Naive thymus-derived CD4-positive, alpha-beta T cell (primary cell): Measurements from ENCODE around the gene LSAMP. TPM values are rescaled to one million over a fixed set of nuclear protein-coding genes. Genes with fewer than 3 reads are reported as not detected.
"Not testable (repeated sequence)": the region's sequence is repeated elsewhere in the genome, so short reads cannot be mapped to it uniquely, and the experiment has no call there.

Experiments
- ATAC-seq: fragments of 150-1000 bp; cut with Tn5 transposase; 2 replicates; pipeline ENCODE4 v1.10.0; 2021; ENCODE audit warnings: mild to moderate bottlenecking, moderate library complexity
- CTCF ChIA-PET: fragments of 350-600 bp; sonication (Branson Sonifier 250); formaldehyde crosslinking; loops from one replicate; lab custom pipeline; 2021; ENCODE audit warnings: antibody characterized with exemption; lab: Charles Lee
- POLR2A ChIA-PET: fragments of 350-600 bp; sonication (Branson Sonifier 250); formaldehyde crosslinking; loops from one replicate; lab custom pipeline; 2021; ENCODE audit warnings: antibody characterized with exemption, inconsistent platforms; lab: Charles Lee
- DNase-seq, 9 donors: peaks; one replicate each; pipeline versions ENCODE4 v3.0.0 to v3.0.0-alpha.2; 2020 to 2022; ENCODE audit warnings: mixed read lengths in 1 of 9
- H3K27ac ChIP-seq: one replicate; pipeline ENCODE4 v1.7.0; 2013; ENCODE audit warnings: mild to moderate bottlenecking, low read depth, low read length, moderate library complexity
- H3K27me3 ChIP-seq, 2 donors: one replicate each; pipeline ENCODE4 v1.7.0; 2013; ENCODE audit warnings: low read length in 2 of 2, mild to moderate bottlenecking in 2 of 2, moderate library complexity in 2 of 2; ENCODE audit not compliant: control insufficient read depth in 2 of 2, insufficient read depth in 2 of 2
- H3K36me3 ChIP-seq, 3 experiments: 1 replicate in 2 of 3; 2 replicates in 1 of 3; pipeline ENCODE4 v1.7.0; 2013; ENCODE audit warnings: low read length in 3 of 3, mild to moderate bottlenecking in 3 of 3, moderate library complexity in 1 of 3; ENCODE audit not compliant: insufficient read depth in 3 of 3, control insufficient read depth in 2 of 3
- H3K4me1 ChIP-seq, 2 donors: one replicate each; pipeline ENCODE4 v1.7.0; 2013; ENCODE audit warnings: low read length in 2 of 2, mild to moderate bottlenecking in 2 of 2, moderate library complexity in 1 of 2; ENCODE audit not compliant: control insufficient read depth in 2 of 2, insufficient read depth in 2 of 2
- H3K4me3 ChIP-seq: 2 replicates; pipeline ENCODE4 v1.7.0; 2013; ENCODE audit warnings: mild to moderate bottlenecking, low read length
- H3K9me3 ChIP-seq, 3 experiments: 1 replicate in 2 of 3; 2 replicates in 1 of 3; pipeline ENCODE4 v1.7.0; 2013; ENCODE audit warnings: low read length in 3 of 3; ENCODE audit not compliant: control insufficient read depth in 2 of 3
- H3K27ac Mint-ChIP-seq, 9 donors: one replicate each; pipeline ENCODE4 v1.8.0; 2020 to 2022; ENCODE audit warnings: mixed read lengths in 9 of 9, mild to moderate bottlenecking in 8 of 9, moderate library complexity in 5 of 9, inconsistent platforms in 2 of 9
- H3K27me3 Mint-ChIP-seq, 5 donors: one replicate each; pipeline ENCODE4 v1.8.0; 2021 to 2022; ENCODE audit warnings: mixed read lengths in 5 of 5, mild to moderate bottlenecking in 1 of 5
- H3K36me3 Mint-ChIP-seq, 5 donors: one replicate each; pipeline ENCODE4 v1.8.0; 2020 to 2022; ENCODE audit warnings: mixed read lengths in 5 of 5, mild to moderate bottlenecking in 3 of 5, inconsistent platforms in 1 of 5
- H3K4me1 Mint-ChIP-seq, 7 donors: one replicate each; pipeline ENCODE4 v1.8.0; 2020 to 2022; ENCODE audit warnings: mixed read lengths in 7 of 7, mild to moderate bottlenecking in 3 of 7, inconsistent platforms in 1 of 7
- H3K4me3 Mint-ChIP-seq, 10 donors: one replicate each; pipeline ENCODE4 v1.8.0; 2020 to 2022; ENCODE audit warnings: mild to moderate bottlenecking in 10 of 10, mixed read lengths in 10 of 10, moderate library complexity in 6 of 10, inconsistent platforms in 2 of 10
- H3K9me3 Mint-ChIP-seq, 11 donors: one replicate each; pipeline ENCODE4 v1.8.0; 2020 to 2022; ENCODE audit warnings: mixed read lengths in 11 of 11, mild to moderate bottlenecking in 4 of 11, inconsistent platforms in 1 of 11, moderate library complexity in 1 of 11
- intact Hi-C, 2 donors: fragments of 100-400 bp; cut with micrococcal nuclease; formaldehyde crosslinking; loops; one replicate each; pipeline ENCODE4 v1.15.1; 2023
- polyA plus RNA-seq, 2 donors: library from polyadenylated mRNA; unstranded; fragments of 300-500 nt; fragmentation: Illumina TruSeq; gene quantifications; one replicate each; pipeline ENCODE4 v1.2.3, GENCODE V29; 2021
- total RNA-seq, 6 experiments: library from RNA in 5 of 6; stranded (reverse) in 5 of 6; gene quantifications; 1 replicate in 5 of 6; 2 replicates in 1 of 6; pipeline ENCODE4 v1.2.3 and lab custom pipeline; 2021 to 2026

LSAMP gene
- total and polyA plus RNA-seq, 7 experiments from 2014 or later: not detected

DNA sequence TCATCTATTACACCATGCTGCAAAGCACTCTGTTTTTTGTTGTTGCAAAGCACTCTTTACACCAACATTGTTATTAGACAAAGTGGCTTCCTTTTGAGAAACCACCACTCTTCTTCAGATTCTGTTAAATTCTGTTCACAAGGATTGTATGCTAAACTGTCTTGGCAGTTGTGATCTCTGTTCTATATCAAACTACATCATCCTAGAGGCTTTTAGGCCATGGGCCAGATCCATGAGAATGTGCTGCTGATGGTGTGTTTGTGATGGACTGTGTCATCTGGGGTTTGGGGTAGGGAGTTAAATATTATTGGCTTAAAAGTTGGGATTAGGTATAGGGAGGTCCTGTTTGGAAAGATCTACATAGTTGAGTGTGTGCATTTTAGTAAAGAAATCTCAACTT, 592.2 kb downstream of the LSAMP start:
- H3K36me3 Mint-ChIP-seq: no peaks in the 10 kb centered on the region
- Histone ChIP-seq H3K27ac (no peak overlapping the region), H3K4me1 (no peaks in the 10 kb centered on the region), H3K27me3 (no peaks in the 10 kb centered on the region), H3K4me3 (no peak overlapping the region), H3K36me3 (no peaks in the 10 kb centered on the region), H3K9me3 (no peaks in the 10 kb centered on the region)
- H3K9me3 Mint-ChIP-seq: no peaks in the 10 kb centered on the region
- no peak overlapping the region for H3K27ac Mint-ChIP-seq
- no peak for DNase-seq
- CTCF ChIA-PET: no interaction called here
- no peak for ATAC-seq
- H3K4me1 Mint-ChIP-seq: no peaks in the 10 kb centered on the region
- intact Hi-C loops: no loop called here
- peaks cover 6 to 38% (median 26%) of the 10 kb centered on the region in 5 donors for H3K27me3 Mint-ChIP-seq
- POLR2A ChIA-PET: no interaction called here
- no peak overlapping the region for H3K4me3 Mint-ChIP-seq

DNA sequence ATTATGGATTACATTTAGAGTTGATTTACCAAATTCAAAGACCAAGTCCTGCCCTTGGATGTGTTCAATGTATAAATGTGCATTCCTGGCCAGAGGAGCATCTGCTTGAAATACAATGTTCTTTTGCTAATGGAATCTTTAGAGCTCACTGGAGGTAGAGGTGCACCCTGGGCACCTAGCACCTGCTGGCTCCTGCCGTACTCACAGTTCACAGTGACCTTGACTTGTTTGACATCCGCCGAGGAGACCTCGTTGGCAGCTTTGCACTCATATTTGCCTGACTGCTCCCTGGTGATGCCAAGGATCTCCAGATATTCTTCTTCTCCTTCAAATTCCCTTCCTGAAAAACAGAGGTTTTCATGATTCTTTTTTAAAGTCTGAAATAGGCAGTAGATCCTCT, 593.0 kb downstream of the LSAMP start:
- H3K27me3 Mint-ChIP-seq: peaks cover 6 to 33% (median 18%) of the 10 kb centered on the region in 5 donors

DNA sequence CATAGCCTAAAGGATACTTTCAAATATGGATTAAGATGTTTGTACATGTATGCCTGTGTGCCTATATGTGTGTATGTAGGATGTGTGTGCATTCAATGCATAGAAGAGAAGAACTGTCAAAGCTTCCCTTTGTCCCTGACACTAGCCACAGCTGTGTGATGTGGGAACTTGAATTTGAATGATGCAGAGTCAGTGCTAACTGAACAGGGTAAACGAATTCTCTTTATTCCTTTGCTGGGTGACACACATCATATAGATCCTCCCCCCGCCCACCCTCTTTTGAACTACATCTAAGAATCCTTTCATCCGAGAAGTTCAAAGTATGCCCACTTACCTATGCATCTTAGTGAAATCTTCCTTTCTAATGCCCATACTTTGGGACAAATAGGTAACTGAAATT, 593.7 kb downstream of the LSAMP start:
- POLR2A ChIA-PET: no interaction called here
- DNase-seq (no peak), ATAC-seq (no peak)
- H3K4me3 ChIP-seq: no peak overlapping the region
- Mint-ChIP-seq H3K27me3 (peaks cover 6 to 30% (median 16%) of the 10 kb centered on the region in 5 donors), H3K4me1 (no peaks in the 10 kb centered on the region), H3K36me3 (no peaks in the 10 kb centered on the region), H3K9me3 (no peaks in the 10 kb centered on the region), H3K27ac (no peak overlapping the region), H3K4me3 (no peak overlapping the region)
- CTCF ChIA-PET: no interaction called here
- H3K27me3 ChIP-seq: no peaks in the 10 kb centered on the region
- H3K9me3 ChIP-seq: no peaks in the 10 kb centered on the region
- no peak overlapping the region for H3K27ac ChIP-seq
- no peaks in the 10 kb centered on the region for H3K36me3 ChIP-seq
- no peaks in the 10 kb centered on the region for H3K4me1 ChIP-seq
- intact Hi-C loops: no loop called here

More for the DNA sequence above, 593.0 kb downstream of the LSAMP start:
- H3K9me3 Mint-ChIP-seq: no peaks in the 10 kb centered on the region
- no peak overlapping the region for H3K27ac Mint-ChIP-seq
- Histone ChIP-seq H3K27ac (no peak overlapping the region), H3K9me3 (no peaks in the 10 kb centered on the region), H3K27me3 (no peaks in the 10 kb centered on the region), H3K36me3 (no peaks in the 10 kb centered on the region), H3K4me3 (no peak overlapping the region), H3K4me1 (no peaks in the 10 kb centered on the region)
- H3K36me3 Mint-ChIP-seq: no peaks in the 10 kb centered on the region
- no peak overlapping the region for H3K4me3 Mint-ChIP-seq
- intact Hi-C loops: no loop called here
- DNase-seq: no peak
- POLR2A ChIA-PET: no interaction called here
- H3K4me1 Mint-ChIP-seq: no peaks in the 10 kb centered on the region
- CTCF ChIA-PET: no interaction called here
- no peak for ATAC-seq

DNA sequence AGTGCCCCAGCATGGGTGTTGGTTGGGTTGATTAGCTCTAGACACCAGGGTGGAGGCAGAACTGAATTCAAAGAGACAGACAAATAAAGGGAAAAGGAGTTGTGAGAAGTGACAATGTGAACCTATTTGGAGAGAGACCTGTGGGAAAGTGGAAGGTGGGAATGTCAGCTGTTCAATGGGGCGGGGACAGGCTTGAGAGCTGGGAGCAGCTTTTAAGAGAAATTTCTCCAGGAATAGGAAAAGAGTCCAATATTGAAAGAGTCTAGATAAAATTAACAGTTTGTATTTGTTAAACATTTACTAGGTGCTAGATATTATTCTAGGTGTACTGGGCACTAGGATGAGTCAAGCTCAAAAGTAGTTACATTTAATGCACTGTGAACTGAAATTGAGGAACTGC, 596.6 kb downstream of the LSAMP start:
- H3K27ac Mint-ChIP-seq: no peak overlapping the region
- Histone ChIP-seq H3K9me3 (no peaks in the 10 kb centered on the region), H3K4me1 (no peaks in the 10 kb centered on the region), H3K27me3 (no peaks in the 10 kb centered on the region), H3K4me3 (no peak overlapping the region), H3K27ac (no peak overlapping the region), H3K36me3 (no peaks in the 10 kb centered on the region)
- ATAC-seq (no peak), DNase-seq (no peak)
- no peaks in the 10 kb centered on the region for H3K36me3 Mint-ChIP-seq
- no peaks in the 10 kb centered on the region for H3K4me1 Mint-ChIP-seq
- peaks cover 6 to 25% (median 16%) of the 10 kb centered on the region in 5 donors for H3K27me3 Mint-ChIP-seq
- CTCF ChIA-PET: no interaction called here
- intact Hi-C loops: no loop called here
- H3K9me3 Mint-ChIP-seq: no peaks in the 10 kb centered on the region
- H3K4me3 Mint-ChIP-seq: no peak overlapping the region
- POLR2A ChIA-PET: no interaction called here

DNA sequence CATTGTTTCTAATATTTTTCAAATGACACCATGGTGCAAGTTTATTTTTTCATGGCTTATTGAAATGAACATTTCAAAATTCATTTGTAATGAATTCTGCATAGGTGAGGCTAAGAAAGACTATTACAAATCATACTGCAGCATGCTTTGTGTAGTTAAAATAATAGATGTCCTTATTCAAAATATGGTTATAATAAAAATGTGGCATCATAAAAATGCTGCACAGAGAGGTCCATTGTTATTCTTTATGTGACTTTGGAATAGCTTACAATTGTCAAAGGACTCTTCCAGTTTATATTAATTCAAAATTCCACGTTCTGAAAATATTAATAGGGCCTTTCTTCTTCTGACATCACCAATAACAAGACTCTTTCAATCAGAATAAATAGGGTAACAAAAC, 599.3 kb downstream of the LSAMP start:
- Histone ChIP-seq H3K4me3 (no peak overlapping the region), H3K9me3 (no peaks in the 10 kb centered on the region), H3K36me3 (no peaks in the 10 kb centered on the region), H3K27me3 (no peaks in the 10 kb centered on the region), H3K4me1 (no peaks in the 10 kb centered on the region), H3K27ac (no peak overlapping the region)
- intact Hi-C loops: no loop called here
- ChIA-PET POLR2A (no interaction called here), CTCF (no interaction called here)
- H3K4me3 Mint-ChIP-seq: no peak overlapping the region
- H3K27me3 Mint-ChIP-seq: peaks cover under 1 to 19% (median 6%) of the 10 kb centered on the region in 5 donors
- ATAC-seq (no peak), DNase-seq (no peak)
- no peaks in the 10 kb centered on the region for H3K36me3 Mint-ChIP-seq
- no peaks in the 10 kb centered on the region for H3K4me1 Mint-ChIP-seq
- no peaks in the 10 kb centered on the region for H3K9me3 Mint-ChIP-seq
- no peak overlapping the region for H3K27ac Mint-ChIP-seq

DNA sequence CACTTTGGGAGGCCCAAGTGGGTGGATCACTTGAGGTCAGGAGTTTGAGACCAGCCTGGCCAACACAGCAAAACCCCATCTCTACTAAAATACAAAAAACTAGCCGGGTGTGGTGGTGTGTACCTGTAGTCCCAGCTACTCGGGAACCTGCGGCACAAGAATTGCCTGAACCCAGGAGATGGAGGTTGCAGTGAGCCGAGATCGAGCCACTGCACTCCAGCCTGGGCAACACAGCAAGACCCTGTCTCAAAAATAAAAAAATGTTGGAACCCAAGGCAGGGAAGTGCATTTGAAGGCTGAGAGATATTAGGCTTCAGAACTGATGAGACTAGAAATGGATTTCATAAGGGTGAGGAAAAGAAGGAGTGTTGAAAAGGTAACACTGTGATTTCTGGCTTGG, 600.6 kb downstream of the LSAMP start:
- H3K27me3 Mint-ChIP-seq: peaks cover 0 to 16% (median 6%) of the 10 kb centered on the region in 5 donors
- POLR2A ChIA-PET, H3K36me3 Mint-ChIP-seq: not testable (repeated sequence)

DNA sequence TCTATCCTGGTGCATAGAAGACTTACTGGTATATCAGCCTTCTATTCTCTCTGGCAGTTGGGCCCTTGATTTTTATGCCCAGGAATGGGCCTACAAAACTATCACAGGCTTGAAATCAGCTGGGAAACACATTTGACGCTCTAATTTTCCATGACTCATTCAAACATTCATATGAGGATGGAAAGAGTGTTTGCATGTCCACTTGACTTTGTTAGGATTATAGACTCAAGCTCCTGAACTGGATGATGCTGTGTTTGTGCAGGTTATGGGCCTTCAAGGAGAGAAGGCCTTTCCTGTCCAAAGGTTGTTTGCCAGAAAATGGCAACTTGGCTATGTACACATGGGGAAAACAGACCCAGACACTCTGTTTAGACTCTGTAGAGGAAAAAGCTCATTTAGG, 602.1 kb downstream of the LSAMP start:
- H3K27me3 ChIP-seq: no peaks in the 10 kb centered on the region
- POLR2A ChIA-PET: no interaction called here
- no peaks in the 10 kb centered on the region for H3K9me3 ChIP-seq
- Mint-ChIP-seq H3K27ac (no peak overlapping the region), H3K27me3 (peaks cover 0 to 14% (median 6%) of the 10 kb centered on the region in 5 donors), H3K36me3 (no peaks in the 10 kb centered on the region), H3K4me1 (no peaks in the 10 kb centered on the region), H3K4me3 (no peak overlapping the region), H3K9me3 (no peaks in the 10 kb centered on the region)
- H3K4me1 ChIP-seq: no peaks in the 10 kb centered on the region
- ATAC-seq: no peak
- H3K27ac ChIP-seq: no peak overlapping the region
- CTCF ChIA-PET: interaction anchor here (0.6 kb wide), 1 partner anchor 18 kb away, joined by 3 read pairs; no protein-coding TSS in a partner anchor
- intact Hi-C loops: no loop called here
- H3K36me3 ChIP-seq: no peaks in the 10 kb centered on the region
- no peak overlapping the region for H3K4me3 ChIP-seq
- DNase-seq: no peak

More for the DNA sequence above, 600.6 kb downstream of the LSAMP start:
- DNase-seq, intact Hi-C loops, ATAC-seq, H3K4me1 ChIP-seq, H3K9me3 Mint-ChIP-seq, H3K36me3 ChIP-seq, H3K4me3 Mint-ChIP-seq, H3K4me3 ChIP-seq, H3K9me3 ChIP-seq, H3K27ac ChIP-seq, H3K27me3 ChIP-seq, H3K4me1 Mint-ChIP-seq, H3K27ac Mint-ChIP-seq: not testable (repeated sequence)
- CTCF ChIA-PET: interaction anchor here (1.1 kb wide), 1 partner anchor 12 kb away, joined by 3 read pairs; no protein-coding TSS in a partner anchor
